GM19043 (cell line): Measurements from ENCODE around the gene TANC2.

ENCODE experiments used
- ATAC-seq: cut with Tn5 transposase; IDR thresholded peaks from one replicate; pipeline ENCODE4 v1.9.1; 2021; ENCODE audit warnings: low read depth; ENCODE audit not compliant: unreplicated experiment

TANC2 gene

GRCh38 chr17:62965686-62966425 lies at the start of gene TANC2:
Gene TANC2 (plus strand): TSS chr17:62966235. CDS start chr17:63009560, 43,325 bp downstream.
- no peak for ATAC-seq

- no peak for ATAC-seq
These were observed 49.1 kb upstream of the TANC2 start for GRCh38 chr17:62916684-62917571.

GRCh38 chr17:62919388-62919787 lies 46.6 kb upstream of the TANC2 start:
- ATAC-seq = no peak

- no peak for ATAC-seq
These were observed 45.7 kb upstream of the TANC2 start for GRCh38 chr17:62920300-62920699.

- no peak for ATAC-seq
These were observed 44.2 kb upstream of the TANC2 start for GRCh38 chr17:62921817-62922216.

GRCh38 chr17:62923258-62924150 lies 42.5 kb upstream of the TANC2 start:
- no peak for ATAC-seq

- no peak for ATAC-seq
These were observed 40.7 kb upstream of the TANC2 start for GRCh38 chr17:62925267-62925836.

GRCh38 chr17:62927083-62927482 lies 39.0 kb upstream of the TANC2 start:
- ATAC-seq = no peak

- no peak for ATAC-seq
These were observed 36.7 kb upstream of the TANC2 start for GRCh38 chr17:62929320-62929719.

GRCh38 chr17:62931101-62931500 lies 34.9 kb upstream of the TANC2 start:
- ATAC-seq = no peak

GRCh38 chr17:62933501-62934385 lies 32.3 kb upstream of the TANC2 start:
- no peak for ATAC-seq

- ATAC-seq = no peak
These were observed 30.9 kb upstream of the TANC2 start for GRCh38 chr17:62935098-62935497.

GRCh38 chr17:62935523-62935922 lies 30.5 kb upstream of the TANC2 start:
- no peak for ATAC-seq

- ATAC-seq = no peak
These were observed 28.4 kb upstream of the TANC2 start for GRCh38 chr17:62937606-62938005.

GRCh38 chr17:62941358-62941991 lies 24.6 kb upstream of the TANC2 start:
- no peak for ATAC-seq

GRCh38 chr17:62948370-62948769 lies 17.7 kb upstream of the TANC2 start:
- ATAC-seq = no peak

- ATAC-seq = no peak
These were observed 17.0 kb upstream of the TANC2 start for GRCh38 chr17:62949036-62949435.

GRCh38 chr17:62950067-62950466 lies 16.0 kb upstream of the TANC2 start:
- no peak for ATAC-seq

GRCh38 chr17:62955841-62956352 lies 10.1 kb upstream of the TANC2 start:
- ATAC-seq = no peak
